SW480 (cell line): ENCODE results near the gene PTPRA.

ENCODE experiments used
- DNase-seq: peaks from one replicate; pipeline ENCODE4 v3.0.0-alpha.2; 2016; ENCODE audit warnings: low spot score

Gene PTPRA

DNA sequence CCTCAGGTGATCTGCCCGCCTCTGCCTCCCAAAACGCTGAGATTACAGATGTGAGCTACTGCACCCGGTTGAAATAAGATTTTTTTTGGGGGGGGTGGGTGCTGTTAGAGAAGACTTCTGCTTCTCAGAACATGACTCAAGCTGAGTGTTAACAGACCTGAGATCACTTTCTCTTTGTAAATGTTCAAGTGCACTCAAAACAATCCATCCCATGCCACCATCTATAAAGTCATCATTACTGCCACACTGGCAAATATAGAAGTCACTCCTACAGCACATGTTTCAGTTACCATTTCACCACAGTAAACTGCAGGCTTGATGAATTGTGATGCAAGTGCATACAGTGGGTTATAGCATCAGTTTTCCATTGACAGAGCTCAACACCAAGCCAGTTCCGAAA is 23.8 kb upstream of the PTPRA start:
- DNase-seq, result no peak

DNA sequence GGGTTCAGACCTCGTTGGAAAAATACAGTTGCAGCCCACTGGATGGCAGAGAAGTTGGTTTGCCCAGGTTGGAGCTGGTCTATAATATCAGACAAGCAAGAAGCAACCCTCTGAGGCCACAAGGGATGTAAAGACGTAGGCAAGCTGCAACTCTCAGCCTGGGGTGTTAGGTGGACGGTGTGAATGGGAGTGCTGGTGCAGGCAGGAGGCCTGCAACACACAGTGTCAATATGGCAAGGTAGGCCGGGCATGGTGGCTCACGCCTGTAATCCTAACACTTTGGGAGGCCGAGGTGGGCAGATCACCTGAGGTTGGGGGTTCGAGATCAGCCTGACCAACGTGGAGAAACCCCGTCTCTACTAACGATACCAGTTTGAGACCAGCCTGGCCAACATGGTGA is 22.2 kb upstream of the PTPRA start:
- no peak for DNase-seq

DNA sequence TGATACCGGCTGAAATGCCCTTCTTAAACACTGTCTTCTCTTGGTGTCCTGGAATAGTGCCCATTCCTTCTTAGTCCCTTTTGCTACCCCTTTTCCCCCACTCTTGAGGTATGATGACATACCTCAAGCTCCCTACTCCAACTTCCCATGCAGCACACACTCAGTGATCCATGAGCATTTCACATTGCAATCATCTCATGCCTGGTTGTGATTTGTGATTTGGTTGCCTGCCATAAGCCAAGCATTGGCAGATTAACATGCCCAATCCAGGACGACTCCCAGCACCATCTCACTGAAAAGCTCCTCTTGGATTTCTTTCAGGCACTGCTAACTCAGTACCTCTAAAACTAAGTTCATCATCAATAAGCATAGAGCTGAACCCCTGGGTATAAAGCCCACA is 14.7 kb upstream of the PTPRA start:
- DNase-seq, result no peak

DNA sequence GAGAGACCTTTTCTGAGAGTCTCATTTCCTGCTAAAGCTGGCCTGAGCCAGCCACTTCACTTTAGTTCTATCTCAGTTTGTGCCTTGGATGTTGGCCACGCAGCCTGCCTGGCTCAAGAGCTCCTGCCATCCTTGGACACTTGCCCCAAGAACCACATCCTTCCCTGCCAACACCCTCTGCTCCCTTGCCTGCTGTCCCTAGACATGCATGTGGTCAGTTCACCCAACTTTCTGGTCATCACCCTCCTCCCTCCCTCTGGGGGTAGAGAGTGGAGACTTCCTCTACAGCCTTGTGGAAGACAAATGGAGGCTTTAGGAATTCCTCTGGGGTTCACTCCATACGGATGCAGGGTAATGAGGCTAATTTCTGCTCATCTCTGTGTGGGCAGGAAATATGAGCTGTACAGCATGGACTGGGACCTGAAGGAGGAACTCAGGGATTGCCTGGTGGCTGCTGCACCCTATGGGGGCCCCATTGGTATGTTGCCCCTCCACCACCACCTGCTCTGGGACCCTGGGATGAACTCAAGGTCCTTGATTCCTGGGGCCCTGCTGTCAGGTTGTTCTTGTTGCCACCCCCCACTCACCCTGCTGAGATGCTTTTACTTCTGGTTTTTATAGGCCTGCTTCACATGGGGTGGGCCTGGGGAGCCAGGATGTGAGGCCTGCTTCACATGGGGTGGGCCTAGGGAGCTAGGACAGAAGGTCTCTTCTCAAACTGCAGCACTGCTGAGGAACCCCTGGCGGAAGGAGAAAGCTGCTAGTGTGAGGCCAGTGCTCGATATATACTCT is 13.8 kb upstream of the PTPRA start:
- no peak for DNase-seq

DNA sequence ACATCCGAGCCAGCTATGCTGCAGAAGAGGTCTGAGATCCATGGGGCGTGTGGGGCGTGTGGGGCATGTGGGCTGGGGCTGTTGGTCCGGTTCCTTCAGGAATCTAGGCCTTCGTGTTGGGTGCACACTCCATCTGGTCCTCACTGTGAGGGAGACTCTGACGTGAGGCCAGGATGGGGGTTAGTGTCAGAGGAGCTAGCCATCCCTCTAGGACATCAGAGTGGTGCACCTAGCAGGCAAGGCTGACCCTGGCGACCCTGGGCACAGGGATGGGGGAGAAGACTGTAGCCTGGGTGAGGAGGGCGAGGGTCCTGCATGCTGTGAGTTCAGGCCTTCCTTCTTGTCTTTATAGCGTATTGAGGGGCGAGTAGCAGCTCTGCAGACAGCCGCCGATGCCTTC is 8.7 kb upstream of the PTPRA start:
- no peak for DNase-seq

DNA sequence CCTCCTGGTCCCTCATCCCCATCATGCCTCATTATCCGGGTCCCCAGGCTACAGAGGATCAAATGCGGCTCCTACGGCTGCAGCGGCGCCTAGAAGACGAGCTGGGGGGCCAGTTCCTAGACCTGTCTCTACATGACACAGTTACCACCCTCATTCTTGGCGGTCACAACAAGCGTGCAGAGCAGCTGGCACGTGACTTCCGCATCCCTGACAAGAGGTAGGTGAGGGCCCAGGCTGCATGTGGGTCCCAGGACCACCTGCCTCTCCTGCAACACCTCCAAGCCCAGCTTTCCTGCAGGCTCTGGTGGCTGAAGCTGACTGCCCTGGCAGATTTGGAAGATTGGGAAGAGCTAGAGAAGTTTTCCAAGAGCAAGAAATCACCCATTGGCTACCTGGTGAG is 8.2 kb upstream of the PTPRA start:
- DNase-seq, result no peak

DNA sequence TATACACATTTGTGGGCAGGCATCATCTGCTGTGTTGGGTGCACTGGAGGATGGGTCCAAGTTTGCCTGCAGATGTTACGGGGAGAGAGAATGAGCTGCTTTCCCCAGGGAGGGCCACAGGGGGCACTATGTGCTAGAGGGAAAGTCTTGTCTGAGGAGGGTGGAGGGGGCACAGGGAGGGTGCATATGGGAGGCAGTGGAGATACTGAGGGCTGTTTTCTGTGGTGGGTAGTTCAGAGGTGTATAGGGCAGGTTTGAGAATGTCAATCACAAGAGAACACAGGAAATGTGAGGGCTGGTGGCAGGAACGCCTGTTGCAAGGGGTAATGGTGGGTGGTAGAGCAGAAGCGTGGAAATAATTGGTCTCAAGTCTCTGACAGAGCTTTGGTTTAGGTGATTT is 7.7 kb upstream of the PTPRA start:
- DNase-seq, result no peak

DNA sequence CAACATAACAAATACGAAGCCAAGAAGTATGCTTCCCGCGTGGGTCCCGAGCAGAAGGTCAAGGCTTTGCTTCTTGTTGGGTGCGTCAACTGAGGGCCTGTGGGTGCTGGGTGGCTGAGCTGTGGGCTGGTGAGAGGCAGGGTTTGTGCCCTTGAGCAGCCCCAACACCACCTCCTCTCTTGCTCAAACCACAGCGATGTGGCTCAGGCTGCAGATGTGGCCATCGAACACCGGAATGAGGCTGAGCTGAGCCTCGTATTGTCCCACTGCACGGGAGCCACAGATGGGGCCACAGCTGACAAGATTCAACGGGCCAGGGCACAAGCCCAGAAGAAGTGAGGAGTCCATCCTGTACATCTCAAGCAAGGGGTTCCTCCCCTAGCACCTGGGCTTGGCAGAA is 7.0 kb upstream of the PTPRA start:
- DNase-seq, result no peak

DNA sequence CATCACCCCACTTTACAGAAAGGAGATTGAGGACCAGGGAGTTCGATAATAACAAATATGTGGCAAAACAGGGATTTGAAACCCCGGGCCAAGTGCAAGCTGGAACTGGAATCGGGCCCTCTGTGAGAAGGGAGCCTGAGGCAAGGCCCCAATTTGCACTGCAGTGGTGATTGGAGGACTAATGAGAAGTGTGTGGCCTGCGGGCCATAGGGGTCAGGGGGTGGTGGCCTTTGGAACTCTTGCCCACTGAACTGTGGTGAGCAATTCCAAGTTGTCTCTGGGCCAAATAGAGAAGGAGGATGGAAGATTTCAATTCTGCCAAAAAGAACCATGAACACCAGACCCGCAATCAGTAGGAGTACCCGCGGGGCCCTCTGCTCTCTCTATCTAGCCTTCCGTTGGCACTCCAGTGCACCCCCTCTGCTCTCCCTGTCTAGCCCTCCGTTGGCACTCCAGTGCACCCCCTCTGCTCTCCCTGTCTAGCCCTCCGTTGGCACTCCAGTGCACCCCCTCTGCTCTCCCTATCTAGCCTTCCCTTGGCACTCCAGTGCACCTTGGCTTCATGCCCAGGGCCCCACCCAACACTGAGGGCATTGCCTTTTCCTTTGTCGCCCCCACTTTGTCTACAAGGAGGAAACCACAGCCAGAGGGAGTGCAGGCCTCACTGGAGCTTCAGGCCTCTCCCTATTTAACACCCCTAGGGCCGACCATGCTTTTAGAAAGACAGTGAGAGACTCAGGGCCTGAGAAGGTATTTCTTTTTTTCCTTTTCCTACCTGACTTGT is 6.0 kb upstream of the PTPRA start:
- no peak for DNase-seq

DNA sequence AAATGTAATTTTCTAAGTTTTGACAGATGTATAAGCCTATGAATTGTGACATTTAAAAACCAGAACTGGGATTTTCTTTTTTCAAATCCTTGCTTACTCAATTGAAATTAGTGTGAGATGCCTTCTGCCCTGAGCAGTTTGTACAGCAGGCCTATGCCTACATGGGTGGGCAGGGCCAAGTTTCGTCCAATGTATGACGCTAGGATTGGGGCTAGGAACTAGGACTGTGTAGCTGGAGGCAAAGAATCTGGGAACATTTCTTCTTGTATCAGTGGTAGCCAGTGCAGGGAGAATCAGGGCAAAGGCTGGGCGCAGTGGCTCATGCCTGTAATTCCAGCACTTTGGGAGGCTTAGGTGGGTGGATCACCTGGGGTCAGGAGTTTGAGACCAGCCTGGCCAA is 3.9 kb upstream of the PTPRA start:
- no peak for DNase-seq

DNA sequence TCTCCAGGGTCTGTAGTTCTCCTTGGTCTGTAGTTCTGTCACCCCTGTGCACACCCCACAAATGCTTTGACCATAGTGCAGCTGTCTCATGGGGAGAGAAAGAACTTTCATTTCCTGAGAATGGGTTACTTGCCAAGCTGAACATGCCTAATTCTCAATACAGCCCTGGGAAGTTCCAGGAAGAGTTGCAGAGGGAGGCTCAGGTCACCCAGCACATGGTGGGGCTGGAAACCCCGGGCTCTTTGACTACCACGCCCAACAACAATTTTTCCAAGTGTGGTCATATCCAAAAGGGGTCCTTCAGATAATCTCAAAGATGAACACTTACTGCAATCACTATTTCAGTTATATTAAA is 2.2 kb upstream of the PTPRA start:
- DNase-seq, result no peak

DNA sequence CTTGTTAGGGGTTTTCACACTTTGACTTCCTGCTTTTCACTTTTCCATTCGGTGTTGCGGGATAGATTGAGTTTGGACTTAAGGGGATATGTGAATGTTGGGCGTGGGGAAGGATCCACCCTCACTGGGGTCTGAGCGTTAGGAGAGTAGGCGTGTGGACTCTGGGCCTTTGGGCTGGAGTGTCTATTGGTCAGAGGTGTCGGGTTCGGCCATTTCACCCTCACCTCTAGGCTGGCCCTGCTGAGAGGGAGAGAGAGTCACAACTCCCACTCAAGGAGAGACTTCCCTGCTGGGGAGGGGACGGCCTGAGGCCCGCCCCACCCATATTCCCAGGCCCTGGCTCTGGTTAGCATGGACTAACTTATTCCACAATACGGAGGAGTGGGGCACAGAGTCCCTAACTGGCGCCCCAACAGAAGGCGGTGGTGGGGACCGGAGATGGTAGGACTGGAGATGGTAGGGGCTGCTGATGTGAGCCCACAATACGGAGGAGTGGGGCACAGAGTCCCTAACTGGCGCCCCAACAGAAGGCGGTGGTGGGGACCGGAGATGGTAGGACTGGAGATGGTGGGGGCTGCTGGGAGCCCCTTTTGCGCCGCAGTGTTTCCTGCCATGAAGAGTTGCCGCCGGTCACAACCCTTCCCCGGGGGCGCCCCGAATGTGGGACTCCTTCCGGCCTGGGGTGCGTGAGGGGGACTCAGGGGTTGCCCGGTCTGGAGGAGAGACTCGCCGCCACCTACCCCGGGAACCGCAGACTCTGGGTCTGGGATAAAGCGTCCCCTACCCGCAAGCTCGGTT is 1.4 kb upstream of the PTPRA start:
- DNase-seq, result no peak

DNA sequence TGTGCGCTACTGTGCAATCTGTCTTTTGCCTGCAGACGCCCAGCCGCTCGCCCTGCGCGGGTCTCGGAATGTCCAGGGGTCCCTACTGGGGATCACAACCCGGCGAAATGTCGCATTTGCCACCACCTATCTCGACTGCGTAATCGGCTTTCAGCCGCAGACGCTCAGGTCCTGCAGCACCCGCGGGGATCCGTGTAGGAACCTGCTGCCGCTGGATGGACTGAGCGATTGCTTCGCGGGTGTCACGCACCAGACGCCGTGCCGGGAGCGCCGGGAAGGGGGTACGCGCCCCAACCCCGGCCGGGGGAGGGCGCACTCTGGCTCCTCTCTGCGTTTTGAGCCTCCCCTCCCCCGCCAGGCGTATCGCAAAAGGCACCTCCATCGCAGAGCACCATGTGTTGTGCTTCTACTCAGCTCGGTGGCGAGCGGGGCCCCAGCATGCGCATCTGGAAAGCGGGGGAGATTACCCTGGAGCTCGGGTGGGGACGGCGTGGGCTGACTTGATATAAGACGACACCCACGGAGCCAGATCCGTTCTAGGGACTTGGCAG is 747 bp upstream of the PTPRA start:
- peak; percentile 76 for DNase-seq

DNA sequence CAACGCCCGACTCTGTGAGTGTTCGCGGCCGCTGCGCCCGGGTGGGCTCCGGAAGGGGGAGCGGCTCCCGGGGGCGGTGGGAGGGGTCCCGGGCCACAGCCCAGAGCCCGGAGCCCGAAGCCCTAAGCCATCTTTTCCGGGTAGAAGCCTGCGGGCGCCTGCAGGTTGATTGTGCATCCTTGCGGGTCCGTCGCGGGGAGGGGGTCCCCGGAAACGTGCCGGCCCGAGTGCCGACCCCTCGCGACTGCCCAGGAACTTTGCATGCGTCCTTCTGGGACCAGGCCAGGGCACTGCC is 413 bp downstream of the PTPRA start:
- peak; percentile 49 for DNase-seq

DNA sequence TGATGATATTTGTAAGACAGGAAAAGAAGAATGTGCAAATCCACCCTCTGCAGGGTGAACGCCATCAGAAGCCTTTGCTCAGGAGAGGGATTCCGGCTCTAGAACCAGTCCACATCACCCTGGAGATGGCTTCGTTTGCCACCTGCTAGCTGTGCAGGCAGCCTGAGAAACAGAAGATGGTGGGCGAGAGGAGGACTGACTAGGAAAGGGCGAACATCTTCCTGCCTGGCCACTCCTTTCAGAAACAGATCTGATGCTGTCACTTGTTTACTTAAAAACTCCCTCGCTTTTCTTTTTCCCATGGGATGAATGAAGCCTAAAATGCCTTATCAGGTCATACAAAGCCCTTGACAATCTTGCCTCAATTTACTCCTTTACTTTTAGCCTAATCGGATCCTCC is 1.2 kb downstream of the PTPRA start:
- no peak for DNase-seq

DNA sequence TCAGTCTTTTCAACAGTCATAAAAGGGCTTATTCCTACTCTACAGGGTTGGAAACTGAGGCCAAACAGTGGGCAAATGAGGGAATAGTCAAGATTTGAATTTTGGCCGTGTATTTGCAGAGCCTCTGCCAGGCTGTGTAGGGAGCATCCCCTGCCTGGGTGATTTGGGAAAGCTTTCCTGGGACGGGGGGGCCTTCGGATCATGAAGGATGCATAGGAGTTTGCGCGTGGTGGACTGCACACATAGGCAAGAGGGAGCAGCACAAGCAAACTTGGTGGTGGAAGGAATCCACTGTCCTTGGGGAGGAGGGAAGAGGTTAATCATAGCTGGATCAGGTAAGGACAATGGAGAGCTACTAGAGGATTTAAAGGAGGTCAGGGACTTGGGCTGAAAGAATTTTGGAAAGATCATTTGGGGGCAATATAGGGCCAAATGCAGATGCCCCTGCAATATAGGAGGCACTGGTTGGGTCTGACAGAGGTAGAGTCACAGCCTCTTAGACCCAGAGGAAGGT is 2.5 kb downstream of the PTPRA start:
- DNase-seq, result no peak

DNA sequence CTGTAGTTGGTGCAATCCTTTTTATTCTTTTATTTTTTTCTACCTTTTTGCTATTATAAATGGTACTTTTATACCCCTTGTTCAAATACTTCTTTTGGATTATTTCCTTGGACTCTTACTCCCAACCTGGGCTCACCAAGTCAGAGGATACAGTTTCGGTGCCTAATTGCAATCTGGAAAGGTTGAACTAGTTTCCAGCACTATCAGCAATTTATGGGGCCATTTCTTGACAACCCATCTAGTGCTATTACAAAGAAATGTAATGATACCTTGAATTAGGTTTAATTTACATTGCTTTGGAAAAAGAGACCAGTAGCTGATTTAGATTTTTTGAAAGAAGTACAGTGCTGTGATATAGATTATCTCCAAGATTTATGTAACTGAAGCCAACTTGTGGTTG is 5.2 kb downstream of the PTPRA start:
- no peak for DNase-seq

DNA sequence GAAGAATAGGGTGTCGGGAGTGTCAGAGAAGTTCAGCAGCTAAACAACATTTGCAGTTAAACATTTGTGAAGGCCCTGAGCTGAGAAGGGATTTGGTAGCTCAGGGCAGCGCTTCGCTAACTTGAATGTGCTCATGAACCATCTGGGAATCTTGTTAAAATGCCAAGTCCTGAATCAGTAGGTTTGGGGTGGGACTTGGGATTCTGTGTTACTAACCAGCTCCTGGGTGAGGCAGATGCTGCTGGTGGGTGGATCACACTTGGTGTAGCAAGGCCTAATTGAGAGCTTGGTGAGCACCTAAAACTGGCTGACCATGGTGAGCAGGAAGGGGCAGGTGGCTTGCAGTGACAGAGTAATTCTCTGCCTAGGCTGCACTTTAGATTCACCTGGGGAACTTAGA is 5.9 kb downstream of the PTPRA start:
- DNase-seq, result no peak

DNA sequence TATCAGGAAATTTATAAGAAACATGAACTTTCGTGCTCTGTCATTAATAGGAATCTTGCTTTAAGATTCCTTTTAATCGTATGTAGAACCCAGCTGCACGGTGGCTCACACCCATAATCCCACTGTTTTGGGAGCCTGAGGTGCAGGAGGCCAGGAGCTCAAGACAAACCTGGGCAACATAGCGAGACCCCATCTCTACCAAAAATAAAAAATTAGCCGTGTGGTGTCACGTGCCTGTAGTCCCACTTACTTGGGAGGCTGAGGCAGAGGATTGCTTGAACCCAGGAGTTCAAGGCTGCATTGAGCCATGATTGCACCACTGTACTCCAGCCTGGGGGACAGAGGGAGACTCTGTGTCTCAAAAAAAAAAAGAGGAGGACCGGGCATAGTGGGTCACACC is 7.4 kb downstream of the PTPRA start:
- no peak for DNase-seq

DNA sequence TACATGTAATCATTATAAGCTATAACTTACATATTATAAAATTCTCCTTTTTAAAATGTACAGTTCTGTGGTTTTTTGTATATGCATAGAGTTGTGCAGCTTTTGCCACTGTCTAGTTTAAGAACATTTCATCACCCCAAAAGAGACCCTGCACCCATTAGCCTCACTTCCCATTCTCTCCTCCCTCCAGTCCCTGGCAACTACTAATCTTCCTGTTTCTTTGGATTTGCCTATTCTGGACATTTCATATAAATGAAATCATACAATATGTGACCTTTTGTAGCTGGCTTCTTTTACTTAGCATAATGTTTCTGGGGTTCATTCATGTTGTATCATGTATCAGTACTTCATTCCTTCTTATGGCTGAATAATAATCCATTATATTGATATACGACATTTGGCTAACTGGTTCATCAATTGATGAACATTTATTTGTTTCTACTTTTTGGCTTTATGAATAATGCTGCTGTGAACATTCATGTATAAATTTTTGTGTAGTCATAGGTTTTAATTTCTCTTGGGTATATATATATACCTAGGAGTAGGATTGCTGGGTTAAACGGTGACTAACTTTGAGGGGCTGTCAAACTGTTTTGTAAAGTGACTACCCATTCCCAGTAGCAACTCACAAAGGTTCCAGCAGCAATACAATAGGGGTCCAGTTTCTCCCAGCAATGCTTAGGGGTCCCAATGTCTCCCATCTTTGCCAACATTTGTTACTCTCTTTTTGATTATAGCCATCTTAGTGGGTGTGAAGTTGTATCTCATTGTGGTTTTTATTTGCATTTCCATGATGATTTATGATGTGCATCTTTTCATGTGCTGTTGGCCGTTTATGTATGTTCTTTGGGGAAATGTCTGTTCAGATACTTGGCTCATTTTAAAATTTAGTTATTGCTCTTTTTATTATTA is 10.7 kb downstream of the PTPRA start:
- DNase-seq, result no peak

DNA sequence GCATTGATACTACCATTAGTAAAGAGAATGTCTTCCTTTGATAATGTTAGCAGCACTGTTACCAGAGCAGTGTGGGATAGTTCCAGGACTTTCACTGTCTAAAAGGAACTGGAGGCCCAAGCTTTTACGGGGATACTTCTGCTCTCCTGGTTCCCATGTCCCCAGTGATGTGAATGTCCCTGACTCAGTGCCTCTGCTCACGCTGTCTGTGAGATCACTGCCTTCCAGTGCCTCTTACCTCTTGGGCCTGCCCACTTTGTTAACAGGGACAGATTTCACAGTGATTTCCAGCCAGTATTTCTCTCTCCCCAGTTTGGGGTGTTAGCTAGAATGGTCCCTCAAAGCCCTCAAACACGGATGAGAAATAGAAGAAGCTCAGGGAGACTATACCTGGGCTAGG is 14.4 kb downstream of the PTPRA start:
- DNase-seq, result no peak
